ENCODE measurements around the gene CADM1.

- no peak for TF ChIP-seq GATA2 (IDR thresholded peaks at IDR 0.05; ENCODE audit: low read depth, low read length)
- TF ChIP-seq GATA3 (IDR thresholded peaks at IDR 0.05; ENCODE audit: low read depth, low read length): no peak
These were observed 21.4 kb upstream of the CADM1 start for GRCh38 chr11:115525531-115526006.

Measured in SH-SY5Y (cell line).